HG03354 (cell line): ENCODE results near the gene SEL1L.
"Not testable (repeated sequence)": the region's sequence is repeated elsewhere in the genome, so short reads cannot be mapped to it uniquely, and the experiment has no call there.

ENCODE experiments used
- ATAC-seq: cut with Tn5 transposase; IDR thresholded peaks from one replicate; pipeline ENCODE4 v1.9.1; 2021; ENCODE audit warnings: mild to moderate bottlenecking; ENCODE audit not compliant: unreplicated experiment, poor library complexity, severe bottlenecking

SEL1L gene

DNA sequence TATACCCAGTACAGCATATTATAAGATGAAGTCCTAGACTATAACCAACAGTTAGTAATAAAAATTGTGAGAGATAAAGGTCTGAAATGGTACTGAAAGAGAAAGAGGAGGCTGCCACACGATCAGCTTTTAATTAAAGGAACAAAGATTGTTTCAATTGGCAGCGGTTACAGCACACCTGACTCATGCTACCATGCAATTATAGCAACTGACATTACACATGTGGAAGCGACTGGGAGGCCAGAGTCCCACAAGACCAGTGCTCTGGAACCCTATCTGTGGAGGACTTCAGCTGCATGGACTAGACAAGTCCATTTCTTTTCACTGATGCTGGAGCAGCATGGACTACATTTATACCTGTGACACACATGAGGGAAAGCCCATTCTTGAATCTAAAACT is 55.2 kb downstream of the SEL1L start:
- no peak for ATAC-seq

- no peak for ATAC-seq
Measured at GRCh38 chr14:81476816-81477215, 56.8 kb downstream of the SEL1L start.

DNA sequence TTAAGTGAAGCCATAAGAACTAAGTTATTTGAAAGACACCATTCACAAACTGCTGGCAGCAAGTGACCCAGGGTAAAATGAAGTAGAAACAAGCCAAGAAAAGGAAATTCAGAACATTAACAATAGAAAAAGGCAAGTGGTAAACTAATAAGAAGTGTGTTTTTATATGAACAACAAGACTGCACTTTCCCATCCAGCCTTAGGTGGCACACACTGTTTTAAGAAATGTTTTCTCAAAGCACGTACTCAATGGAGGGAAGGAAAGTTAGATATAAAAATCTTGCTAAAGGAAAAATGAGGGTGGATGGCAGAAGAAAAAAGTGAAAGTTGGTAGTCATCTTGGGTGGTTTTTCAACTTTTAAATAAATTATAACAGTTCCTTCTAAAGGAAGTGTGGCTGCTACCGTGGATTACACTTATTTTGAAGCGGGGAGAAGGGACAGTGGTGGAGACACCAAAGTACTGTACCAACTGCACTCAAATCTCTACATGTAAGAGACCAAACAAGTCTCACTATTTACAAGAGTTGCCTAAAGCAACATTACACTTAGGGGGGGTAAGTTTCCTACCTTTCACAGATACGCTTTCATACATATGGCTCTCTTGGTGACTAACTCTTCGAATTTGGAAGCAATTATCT is 58.8 kb downstream of the SEL1L start:
- no peak for ATAC-seq

DNA sequence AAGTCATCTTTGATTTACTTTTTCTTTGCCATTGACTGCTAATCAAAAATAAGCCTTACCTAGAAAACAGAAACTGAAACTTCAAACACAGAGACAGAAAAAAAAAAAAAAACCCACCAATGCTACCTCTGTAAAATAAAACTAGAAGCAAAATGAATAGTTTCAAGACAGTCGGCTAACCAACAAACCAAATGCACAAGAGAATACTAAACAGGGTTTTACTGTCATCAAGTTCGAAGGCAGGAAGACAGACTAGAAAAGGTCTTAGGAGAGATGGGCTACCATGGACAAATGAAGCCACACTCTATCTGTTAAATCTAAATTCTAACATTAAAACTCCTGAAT is 59.5 kb downstream of the SEL1L start:
- ATAC-seq = peak; percentile 63

GRCh38 chr14:81473456-81474147 is 60.1 kb downstream of the SEL1L start:
- peak; percentile 53 for ATAC-seq

DNA sequence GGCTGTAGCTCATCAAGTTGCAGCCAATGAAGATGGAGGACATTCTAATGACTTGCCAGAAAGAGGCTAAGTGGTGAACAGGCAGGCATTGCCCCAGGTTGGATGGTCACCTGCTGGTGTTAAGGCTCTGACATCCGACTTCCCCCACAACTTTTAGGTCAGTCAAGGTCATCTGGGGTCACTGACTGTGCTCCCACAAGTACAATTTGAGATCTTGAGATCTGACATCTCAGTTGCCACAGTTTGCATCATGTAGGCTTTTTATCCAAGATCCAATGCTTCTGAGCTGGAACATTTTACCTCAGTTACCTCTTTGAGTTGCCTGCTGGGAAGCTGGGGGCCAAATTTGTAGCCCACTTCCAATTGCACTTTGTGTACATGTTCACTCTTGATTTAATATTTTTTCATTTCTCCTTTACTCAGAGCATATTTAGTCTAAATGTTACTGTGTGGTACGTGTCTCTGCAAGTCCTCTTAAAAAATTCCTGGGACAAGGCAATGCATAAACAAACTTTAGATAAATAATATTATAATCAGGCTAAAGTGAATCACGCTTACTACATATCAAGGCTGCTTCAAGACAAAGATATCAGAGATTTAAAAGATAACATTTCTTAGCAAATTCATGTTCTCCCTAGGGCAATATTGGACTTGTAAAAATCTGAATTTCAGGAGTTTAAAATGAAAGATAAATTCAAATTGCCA is 61.4 kb downstream of the SEL1L start:
- ATAC-seq = no peak

- ATAC-seq = peak; percentile 26
Measured at GRCh38 chr14:81471062-81471461, 62.6 kb downstream of the SEL1L start.

GRCh38 chr14:81470557-81470826 is 63.2 kb downstream of the SEL1L start:
- peak; percentile 28 for ATAC-seq

- ATAC-seq = no peak
Measured at GRCh38 chr14:81466854-81467253, 66.8 kb downstream of the SEL1L start.

DNA sequence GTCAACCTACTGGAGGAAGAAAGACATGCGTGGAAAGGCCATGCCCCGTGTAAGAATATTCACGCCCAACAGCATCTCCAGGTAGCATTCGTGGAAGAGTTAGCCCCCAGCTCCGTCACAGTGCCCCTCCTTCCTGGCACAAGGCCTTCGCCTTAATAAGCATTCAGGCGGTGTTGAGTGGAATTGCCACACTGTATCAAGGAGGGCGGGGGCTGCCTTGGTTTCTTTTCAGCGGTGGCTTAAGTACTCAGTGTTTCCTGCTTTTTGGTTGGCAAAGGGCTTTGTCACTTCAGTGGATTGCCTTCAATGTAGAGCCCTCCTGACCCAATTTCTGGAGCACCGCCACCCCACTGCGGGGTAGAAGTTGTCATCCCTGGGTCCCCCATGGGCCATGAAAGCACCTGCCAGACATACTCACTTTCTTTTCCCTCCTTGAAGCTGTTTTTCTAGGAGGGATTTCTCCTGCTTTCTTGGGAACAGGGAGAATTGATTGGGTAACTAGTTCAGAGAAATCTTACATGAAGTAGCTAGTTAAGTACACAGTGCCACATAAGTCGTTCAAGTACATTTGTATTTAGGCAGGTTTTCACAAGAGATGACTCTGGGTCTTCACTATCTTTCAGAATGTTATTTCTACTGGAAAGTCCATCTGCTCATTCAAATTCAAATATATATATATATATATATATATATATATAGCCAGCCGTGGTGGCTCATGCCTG is 68.0 kb downstream of the SEL1L start:
- ATAC-seq = no peak

DNA sequence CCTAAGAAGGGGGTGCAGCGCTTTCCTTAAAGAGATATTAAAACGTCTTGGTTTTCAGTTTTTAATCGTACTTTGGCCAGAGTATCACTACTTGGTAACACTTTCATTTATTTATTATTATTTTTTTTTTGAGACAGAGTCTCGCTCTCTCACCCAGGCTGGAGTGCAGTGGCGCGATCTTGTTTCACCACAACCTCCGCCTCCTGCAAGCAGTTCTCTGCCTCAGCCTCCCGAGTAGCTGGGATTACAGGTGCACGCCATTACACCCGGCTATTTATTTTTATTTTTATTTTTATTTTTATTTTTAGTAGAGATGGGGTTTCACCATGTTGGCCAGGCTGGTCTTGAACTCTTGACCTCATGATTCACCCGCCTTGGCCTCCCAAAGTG is 68.7 kb downstream of the SEL1L start:
- ATAC-seq = peak; percentile 26

DNA sequence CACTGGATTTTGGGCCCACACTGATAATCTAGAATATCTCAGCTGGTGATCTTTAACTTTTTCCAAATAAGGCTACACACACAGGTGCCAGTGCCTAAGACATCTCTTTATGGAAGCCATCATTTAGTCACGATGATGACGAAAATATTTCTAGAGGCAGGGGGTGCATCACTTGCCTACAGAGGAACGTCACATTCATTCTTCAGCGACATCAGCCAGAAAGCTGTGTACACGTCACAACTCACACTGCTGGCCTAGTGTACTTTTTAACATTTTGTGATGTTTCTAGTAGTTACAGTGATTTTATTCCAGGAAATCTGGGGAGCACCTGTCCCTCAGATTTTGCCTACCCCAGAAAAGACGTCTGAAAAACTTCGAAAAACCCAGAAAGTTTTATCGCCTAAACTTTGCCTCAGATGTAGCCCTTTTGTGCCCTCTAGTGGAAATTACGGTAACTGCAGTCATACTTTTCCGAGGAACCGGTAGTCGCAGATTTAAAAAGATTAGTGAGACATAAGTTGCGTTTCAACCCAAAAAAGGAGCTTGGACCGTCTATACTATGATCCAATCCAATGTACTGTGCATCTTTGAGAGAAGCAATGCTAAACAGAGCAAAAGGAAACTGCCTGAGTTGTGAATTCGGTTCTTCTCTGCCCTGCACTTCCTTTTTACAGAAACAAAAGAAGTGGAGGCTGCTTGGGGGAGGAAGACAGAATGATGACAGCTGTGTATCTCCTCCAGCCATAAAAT is 69.2 kb downstream of the SEL1L start:
- peak; percentile 77 for ATAC-seq

DNA sequence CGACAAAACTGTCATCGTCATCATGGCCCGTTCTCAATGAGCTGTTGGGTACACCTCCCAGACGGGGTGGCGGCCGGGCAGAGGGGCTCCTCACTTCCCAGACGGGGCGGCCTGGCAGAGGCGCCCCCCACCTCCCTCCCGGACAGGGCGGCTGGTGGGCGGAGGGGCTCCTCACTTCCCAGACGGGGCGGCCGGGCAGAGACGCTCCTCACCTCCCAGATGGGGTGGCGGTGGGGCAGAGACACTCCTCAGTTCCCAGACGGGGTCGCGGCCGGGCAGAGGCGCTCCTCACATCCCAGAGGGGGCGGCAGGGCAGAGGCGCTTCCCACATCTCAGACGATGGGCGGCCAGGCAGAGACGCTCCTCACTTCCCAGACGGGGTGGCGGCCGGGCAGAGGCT is 71.3 kb downstream of the SEL1L start:
- not testable (repeated sequence) for ATAC-seq

DNA sequence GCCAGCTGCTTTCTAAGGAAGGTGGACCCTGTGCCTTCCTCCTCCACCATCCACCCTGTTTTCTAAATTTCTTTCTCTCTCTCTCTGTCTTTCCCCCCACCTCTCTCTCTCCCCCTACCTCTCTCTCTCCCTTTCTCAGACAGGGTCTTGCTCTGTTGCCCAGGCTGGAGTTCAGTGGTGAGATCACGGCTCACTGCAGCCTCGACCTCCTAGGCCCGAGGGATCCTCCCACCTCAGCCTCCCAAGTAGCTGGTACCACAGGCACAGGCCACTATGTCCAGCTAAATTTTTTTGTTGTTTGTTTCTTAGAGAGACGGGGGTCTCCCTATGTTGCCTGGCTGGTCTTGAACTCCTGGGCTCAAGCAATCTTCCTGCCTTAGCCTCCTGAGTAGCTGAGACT is 73.7 kb downstream of the SEL1L start:
- no peak for ATAC-seq

- ATAC-seq = no peak
Measured at GRCh38 chr14:81458352-81458751, 75.3 kb downstream of the SEL1L start.

DNA sequence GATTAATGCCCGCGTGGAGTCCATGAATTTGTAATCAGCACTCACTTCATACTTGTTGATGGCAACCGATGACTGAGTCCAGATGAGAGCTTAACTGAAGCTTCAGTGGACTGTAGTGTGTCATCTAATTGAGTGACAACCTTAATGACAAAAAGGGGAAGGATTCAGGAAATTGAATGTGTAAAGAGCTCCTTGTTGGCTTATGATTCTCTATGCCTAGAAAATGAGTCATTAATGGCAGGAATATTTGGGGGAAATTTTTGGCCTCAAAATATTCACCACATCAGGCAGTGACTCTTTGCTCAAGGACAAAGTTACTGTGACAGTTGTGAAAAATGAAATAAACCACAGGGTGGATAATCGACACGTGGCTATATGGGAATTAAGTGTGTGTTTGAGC is 78.3 kb downstream of the SEL1L start:
- ATAC-seq = peak; percentile 38

DNA sequence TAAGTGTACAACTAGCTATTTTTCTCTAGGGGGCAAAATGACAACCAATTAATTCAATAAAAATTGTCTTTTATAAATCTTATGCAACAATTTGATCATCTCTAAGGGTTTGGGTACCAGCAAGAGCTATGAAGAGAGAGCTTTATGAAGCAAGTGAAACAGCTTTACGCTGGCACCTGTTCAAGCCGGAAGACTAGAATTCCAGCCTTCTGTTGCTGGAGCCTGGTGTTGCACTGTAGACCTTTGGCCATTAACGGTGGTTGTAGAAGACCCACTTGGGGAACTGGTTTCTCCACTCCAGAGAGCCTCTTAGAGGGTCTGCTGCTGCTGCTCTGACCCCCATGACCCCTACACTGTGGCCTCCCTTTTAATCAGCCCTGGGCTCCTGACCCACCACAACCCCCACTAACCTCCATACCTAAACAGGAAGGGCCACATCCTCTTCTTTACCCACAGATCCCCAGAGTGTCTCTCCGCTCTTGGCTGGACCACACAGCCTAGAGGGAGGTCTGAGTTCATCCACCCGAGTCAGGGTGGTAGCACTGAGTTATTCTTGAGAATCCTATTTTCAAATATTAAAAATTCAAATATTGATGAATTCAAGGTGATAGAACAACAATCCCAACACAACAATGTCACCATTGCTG is 79.0 kb downstream of the SEL1L start:
- ATAC-seq = peak; percentile 90

DNA sequence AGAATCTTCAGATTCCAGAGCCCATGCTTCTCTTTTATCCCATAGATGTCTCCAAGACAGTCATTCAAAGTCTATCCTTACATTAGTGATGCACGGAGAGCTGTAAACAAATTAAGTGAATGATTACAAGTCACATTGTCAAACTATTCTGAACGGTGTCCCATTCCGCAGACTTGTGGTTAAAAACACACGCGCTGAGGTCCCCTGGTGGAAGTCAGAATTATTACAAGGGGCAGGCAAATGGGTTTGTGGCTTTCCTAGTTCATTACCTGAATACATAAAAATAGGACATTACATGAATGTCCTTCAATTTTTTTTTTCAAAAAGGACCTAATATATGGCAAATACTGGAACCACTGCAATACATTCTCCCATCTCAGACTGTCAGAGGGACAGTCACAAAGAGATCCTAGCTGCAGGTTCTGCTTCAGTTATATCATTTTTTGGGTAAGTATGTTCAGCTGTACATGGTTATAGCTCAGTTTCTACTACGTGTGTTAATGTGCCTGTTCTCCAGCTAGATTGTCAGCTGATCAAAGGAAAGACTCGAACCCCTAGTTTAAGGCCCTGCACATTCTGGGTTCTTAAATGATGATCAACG is 80.4 kb downstream of the SEL1L start:
- ATAC-seq = peak; percentile 62
